Measurements from ENCODE around the gene PEX16.
A peak's percentile ranks its signal among the peaks of the same experiment; 100 is the strongest.

Gene PEX16

GRCh38 chr11:45876401-45876800 lies 41.3 kb downstream of the PEX16 start:
- no peak for DNase-seq (ENCODE audit: low read depth)

DNA sequence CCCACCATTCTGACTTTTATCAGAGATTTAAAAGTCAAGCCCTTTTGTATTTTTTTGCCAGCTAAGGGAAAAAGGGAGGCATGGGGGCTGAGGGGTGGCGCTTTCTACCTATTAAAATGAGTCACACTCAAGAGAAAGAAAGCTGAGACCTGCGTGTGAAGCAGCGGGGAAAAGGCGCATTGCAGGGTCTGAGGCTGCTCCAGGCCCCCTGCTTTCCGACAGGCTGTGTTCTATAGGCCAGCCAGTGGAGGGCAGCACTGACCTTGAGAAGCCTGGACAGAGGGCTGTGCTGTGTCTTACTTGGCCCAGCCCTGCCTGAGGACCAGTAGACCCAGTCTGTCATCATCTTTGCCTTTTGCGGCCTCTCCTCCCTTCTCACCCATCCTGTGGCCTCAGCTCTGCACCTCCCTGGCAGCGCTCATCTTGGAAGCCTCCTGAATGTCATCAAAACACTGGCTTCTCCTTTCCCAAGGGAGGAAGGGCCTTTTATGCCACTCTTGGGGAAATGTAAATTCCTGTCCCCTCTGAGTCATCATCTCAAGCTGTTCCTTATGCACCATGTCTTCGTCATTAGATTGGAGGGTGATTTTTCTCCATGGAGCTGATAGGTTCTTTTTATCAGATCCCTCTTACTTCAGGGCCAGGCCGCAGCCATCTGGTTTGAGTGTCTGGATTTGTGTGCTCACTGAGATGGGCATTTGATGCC lies 44.9 kb downstream of the PEX16 start:
- peak; percentile 86 for DNase-seq (ENCODE audit: low read depth)

GRCh38 chr11:45871638-45872037 lies 46.0 kb downstream of the PEX16 start:
- DNase-seq (ENCODE audit: low read depth): no peak

- DNase-seq (ENCODE audit: low read depth): no peak
Measured at GRCh38 chr11:45870706-45871105, 47.0 kb downstream of the PEX16 start.

GRCh38 chr11:45869551-45869950 lies 48.1 kb downstream of the PEX16 start:
- no peak for DNase-seq (ENCODE audit: low read depth)

DNA sequence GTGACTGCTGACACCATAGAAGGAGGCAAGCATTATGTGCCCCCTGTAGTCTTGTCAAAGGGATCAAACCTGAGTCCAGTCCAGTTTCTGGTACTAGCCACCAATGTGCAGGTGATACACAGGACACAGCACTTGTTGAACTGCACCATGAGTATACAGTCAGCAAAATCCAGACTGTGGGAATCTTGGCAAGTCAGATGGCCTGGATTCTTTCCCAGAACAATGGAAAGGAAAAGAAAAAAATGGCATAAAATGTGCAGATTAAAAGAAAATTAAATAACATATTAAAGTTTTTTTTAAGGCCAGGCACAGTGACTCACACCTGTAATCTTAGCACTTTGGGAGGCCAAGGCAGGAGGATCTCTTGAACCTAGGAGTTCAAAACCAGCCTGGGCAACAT lies 53.6 kb downstream of the PEX16 start:
- no peak for DNase-seq (ENCODE audit: low read depth)

- no peak for DNase-seq (ENCODE audit: low read depth)
Measured at GRCh38 chr11:45860764-45861510, 56.7 kb downstream of the PEX16 start.

- no peak for DNase-seq (ENCODE audit: low read depth)
Measured at GRCh38 chr11:45860348-45860747, 57.3 kb downstream of the PEX16 start.
